Stomach (tissue), 4 donors: ENCODE results near the gene TNFAIP8L1.

Experiments used
- POLR2A ChIP-seq, 4 donors: fragments of 450-650 bp; IDR thresholded peaks; one replicate each; pipeline ENCODE4 v1.6.1; 2016; ENCODE audit warnings: antibody characterized with exemption in 4 of 4, control low read depth in 2 of 4, mild to moderate bottlenecking in 1 of 4, moderate library complexity in 1 of 4
- POLR2AphosphoS5 ChIP-seq, 3 donors: sonication (generic); formaldehyde crosslinking; IDR thresholded peaks; one replicate each; pipeline ENCODE4 v1.6.1; 2016; ENCODE audit warnings: antibody characterized with exemption in 3 of 3
- TF ChIP-seq, protein P1 (sequence below), 7 experiments: fragments of 450-650 bp in 4 of 7; fragments of 200-600 bp in 3 of 7; sonication (generic) in 3 of 7; IDR thresholded peaks; one replicate each; pipeline ENCODE4 v1.5.1; 2016 to 2019; ENCODE audit warnings: antibody characterized with exemption in 7 of 7, control low read depth in 2 of 7, mild to moderate bottlenecking in 1 of 7

GRCh38 chr19:4635754-4636116 is 3.6 kb upstream of the TNFAIP8L1 start:
- TF ChIP-seq, protein P1, sequence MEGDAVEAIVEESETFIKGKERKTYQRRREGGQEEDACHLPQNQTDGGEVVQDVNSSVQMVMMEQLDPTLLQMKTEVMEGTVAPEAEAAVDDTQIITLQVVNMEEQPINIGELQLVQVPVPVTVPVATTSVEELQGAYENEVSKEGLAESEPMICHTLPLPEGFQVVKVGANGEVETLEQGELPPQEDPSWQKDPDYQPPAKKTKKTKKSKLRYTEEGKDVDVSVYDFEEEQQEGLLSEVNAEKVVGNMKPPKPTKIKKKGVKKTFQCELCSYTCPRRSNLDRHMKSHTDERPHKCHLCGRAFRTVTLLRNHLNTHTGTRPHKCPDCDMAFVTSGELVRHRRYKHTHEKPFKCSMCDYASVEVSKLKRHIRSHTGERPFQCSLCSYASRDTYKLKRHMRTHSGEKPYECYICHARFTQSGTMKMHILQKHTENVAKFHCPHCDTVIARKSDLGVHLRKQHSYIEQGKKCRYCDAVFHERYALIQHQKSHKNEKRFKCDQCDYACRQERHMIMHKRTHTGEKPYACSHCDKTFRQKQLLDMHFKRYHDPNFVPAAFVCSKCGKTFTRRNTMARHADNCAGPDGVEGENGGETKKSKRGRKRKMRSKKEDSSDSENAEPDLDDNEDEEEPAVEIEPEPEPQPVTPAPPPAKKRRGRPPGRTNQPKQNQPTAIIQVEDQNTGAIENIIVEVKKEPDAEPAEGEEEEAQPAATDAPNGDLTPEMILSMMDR (IDR thresholded peaks at IDR 0.05), result no peak
- TF ChIP-seq POLR2AphosphoS5 (IDR thresholded peaks at IDR 0.05) (no peak), POLR2A (IDR thresholded peaks at IDR 0.05) (no peak)
